WI38 (cell line): ENCODE data around the gene WDR90.

Experiments used
- H3K4me3 ChIP-seq: 2 replicates; pipeline ENCODE4 v1.5.1; 2011; ENCODE audit warnings: low read depth, mild to moderate bottlenecking, control low read depth, low read length
- TF ChIP-seq, protein P1 (sequence below): IDR thresholded peaks from 2 replicates; pipeline ENCODE4 v1.5.1; 2012; ENCODE audit warnings: low read depth, mild to moderate bottlenecking, control low read depth, low read length

WDR90 gene

DNA sequence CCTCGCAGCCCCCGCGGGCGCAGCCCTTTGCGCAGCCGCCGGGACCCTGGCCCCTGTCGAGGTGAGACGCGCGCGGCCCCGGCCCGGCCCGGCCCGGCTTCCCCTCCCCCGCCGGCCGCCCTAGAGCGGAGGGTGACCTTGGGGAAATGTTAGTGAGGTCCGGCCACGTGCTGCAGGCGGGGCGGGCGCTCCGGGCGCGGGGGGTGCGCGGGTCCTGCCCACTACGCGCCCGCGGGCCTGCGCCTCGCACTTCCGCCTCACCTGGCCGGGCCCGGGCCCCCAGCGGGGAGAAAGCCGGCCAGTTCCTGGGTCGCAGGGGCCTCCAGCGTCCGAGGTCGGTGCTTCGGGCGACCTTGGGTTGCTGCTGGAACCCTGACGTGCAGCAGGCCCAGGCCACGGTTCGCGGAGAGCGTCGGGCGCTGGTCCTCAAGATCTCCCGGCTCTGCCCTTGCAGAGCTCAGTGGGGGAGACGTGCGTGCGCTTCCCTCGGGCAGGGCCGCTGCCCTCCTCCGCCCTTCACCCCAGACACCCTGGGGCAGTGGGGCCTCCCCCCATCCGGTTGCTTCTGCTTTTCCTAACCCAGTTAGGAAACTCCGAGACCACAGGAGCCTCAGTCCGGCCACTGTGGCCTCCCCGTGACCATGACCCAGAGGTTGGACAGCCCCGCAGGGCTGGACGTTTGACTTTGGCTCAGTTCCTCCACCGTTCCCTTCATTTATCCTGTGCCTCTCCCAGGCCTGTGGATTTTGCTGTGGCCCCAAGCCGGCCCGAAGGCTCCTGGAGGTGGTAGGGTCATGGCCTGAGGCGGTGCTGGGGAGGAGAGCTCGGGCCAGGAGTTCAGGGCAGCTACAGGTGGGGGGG lies 6.7 kb upstream of the WDR90 start:
- H3K4me3 ChIP-seq, result peak overlapping the region; percentile 75
- TF ChIP-seq, protein P1, sequence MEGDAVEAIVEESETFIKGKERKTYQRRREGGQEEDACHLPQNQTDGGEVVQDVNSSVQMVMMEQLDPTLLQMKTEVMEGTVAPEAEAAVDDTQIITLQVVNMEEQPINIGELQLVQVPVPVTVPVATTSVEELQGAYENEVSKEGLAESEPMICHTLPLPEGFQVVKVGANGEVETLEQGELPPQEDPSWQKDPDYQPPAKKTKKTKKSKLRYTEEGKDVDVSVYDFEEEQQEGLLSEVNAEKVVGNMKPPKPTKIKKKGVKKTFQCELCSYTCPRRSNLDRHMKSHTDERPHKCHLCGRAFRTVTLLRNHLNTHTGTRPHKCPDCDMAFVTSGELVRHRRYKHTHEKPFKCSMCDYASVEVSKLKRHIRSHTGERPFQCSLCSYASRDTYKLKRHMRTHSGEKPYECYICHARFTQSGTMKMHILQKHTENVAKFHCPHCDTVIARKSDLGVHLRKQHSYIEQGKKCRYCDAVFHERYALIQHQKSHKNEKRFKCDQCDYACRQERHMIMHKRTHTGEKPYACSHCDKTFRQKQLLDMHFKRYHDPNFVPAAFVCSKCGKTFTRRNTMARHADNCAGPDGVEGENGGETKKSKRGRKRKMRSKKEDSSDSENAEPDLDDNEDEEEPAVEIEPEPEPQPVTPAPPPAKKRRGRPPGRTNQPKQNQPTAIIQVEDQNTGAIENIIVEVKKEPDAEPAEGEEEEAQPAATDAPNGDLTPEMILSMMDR, result no peak

DNA sequence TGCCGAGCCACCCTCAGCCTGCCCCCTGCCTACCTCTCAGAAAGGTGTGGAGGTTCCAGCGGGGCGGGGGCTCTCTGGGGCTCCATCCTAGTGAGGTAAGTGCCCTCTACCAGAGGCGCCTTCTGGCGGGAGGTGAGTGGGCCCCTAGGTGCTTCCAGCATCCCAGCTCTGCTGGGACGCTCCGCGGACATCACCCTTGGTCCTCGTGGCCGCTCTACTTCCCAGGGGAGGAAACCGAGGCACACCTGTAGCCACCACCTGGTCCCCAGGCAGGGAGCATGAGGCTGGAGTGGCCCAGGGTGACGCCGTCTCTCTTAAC lies 6.2 kb upstream of the WDR90 start:
- TF ChIP-seq, protein P1, result no peak
- peak overlapping the region; percentile 75 for H3K4me3 ChIP-seq

GRCh38 chr16:644556-644955 lies 4.6 kb upstream of the WDR90 start:
- no peak overlapping the region for H3K4me3 ChIP-seq
- TF ChIP-seq, protein P1, result no peak

GRCh38 chr16:645852-646678 lies 3.1 kb upstream of the WDR90 start:
- TF ChIP-seq, protein P1, result no peak
- H3K4me3 ChIP-seq, result no peak overlapping the region

DNA sequence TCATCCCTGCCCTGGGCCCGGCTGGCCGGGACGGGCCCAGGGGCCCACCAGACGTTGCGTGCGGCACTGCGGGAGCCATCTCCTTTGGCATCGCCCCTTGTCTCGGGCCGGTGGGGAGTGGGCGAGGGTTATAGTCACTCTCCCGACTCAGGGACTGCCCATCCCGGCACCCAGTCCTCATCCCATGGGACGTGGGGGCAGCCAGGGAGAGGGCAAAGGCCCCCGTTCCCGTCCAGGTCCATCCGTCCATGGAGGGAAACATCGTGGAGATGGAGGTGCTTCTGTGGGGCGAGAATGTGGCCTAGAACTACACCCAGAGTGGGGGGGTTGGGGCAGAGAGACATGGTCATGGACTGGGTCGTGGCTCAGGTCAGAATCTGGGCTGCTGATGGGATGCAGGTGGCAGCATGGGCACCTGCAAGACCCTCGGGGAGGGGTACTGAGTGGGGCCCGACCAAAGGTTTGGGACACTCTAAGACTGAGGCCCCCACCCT lies 2.4 kb upstream of the WDR90 start:
- H3K4me3 ChIP-seq, result no peak overlapping the region
- TF ChIP-seq, protein P1, result no peak

DNA sequence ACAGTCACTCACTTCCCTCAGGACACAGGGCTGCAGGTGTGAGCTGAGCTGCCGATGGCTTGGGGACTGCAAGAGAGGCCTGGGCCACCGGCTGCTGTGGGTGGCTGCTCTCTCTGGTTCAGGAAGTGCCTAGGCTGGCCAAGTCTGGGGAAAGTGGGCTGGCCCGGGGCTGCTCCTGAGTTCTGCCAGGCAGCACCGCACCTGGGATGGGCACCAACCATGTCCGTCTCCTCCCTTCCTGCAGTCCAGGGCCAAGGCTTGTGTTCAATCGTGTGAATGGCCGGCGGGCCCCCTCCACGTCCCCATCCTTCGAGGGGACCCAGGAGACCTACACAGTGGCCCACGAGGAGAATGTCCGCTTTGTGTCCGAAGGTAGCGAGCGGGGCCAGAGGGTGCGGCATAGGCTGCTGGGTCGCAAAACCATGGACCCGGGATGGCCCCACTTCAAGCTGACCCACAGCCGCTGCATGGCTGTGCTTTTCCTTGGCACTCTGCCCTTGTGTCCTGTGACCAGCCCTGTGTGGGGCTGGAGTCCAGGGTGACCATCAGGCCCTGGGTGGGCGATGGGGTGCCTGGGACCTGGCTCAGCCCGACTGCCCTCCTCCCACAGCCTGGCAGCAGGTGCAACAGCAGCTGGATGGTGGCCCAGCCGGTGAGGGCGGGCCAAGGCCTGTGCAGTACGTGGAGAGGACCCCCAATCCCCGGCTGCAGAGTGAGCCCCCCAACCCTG lies 1.8 kb upstream of the WDR90 start:
- TF ChIP-seq, protein P1, result no peak
- H3K4me3 ChIP-seq, result no peak overlapping the region
